ENCODE results near the gene EXO1.

EXO1 gene

DNA sequence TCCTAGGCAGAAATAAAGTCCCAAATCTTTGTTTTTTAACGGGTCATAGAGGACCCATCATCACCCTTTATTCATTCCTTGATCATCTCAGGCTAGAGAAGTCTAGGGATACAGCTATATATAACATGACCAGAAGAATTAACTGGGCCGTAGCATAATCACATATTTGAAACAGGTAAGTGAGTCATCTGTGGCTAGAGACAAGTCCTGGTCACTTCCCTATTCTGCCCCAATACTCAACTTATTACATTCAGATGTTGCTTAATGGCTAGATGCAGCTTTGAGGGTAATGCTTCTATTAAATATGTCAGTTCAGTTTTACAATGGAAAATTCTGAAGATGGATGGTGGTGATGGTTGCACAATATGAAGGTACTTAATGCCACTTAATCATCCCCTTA lies 47.0 kb downstream of the EXO1 start:
- DNase-seq, result no peak

GRCh38 chr1:241896670-241896962 lies 48.6 kb downstream of the EXO1 start:
- no peak for DNase-seq

- no peak for DNase-seq
Measured at GRCh38 chr1:241899210-241899609, 51.2 kb downstream of the EXO1 start.

DNA sequence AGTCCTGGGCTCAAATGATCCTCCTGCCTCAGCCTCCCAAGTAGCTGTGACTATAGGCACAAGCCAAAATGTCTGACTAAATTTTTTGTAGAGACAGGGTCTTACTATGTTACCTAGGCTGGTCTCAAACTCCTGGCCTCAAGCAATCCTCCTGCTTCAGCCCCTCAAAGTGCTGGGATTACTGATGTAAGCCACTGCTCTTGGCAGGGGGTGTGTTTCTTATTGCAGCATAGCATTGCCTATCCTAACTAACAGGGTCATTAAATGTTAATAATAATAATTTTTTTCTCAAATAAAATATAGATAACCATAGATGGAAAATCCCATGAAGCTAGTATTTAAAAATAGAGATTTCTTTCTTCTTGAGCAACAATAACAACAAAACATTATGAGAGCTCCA lies 52.4 kb downstream of the EXO1 start:
- DNase-seq, result no peak

- DNase-seq, result no peak
Measured at GRCh38 chr1:241902391-241903065, 54.5 kb downstream of the EXO1 start.

- DNase-seq, result no peak
Measured at GRCh38 chr1:241916196-241916595, 68.2 kb downstream of the EXO1 start.

GRCh38 chr1:241917487-241917886 lies 69.5 kb downstream of the EXO1 start:
- no peak for DNase-seq

DNA sequence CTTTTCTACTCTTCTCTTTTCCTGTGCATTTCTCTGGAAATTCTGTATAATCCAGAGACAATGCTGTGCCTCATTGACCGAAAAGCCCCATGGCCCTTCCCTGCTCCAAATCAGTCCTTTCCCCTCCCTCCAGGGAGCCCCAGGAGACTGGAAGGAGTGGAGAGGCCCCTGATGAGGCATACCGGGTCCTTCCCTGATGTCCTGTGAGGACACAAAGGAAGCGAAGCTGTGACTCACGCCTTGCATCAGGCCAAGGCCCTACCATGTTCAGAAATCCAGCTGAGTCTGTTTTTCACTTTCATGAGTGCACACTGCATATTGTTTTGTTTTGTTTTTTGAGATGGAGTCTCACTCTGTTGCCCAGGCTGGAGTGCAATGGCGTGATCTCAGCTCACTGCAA lies 70.9 kb downstream of the EXO1 start:
- DNase-seq, result no peak

DNA sequence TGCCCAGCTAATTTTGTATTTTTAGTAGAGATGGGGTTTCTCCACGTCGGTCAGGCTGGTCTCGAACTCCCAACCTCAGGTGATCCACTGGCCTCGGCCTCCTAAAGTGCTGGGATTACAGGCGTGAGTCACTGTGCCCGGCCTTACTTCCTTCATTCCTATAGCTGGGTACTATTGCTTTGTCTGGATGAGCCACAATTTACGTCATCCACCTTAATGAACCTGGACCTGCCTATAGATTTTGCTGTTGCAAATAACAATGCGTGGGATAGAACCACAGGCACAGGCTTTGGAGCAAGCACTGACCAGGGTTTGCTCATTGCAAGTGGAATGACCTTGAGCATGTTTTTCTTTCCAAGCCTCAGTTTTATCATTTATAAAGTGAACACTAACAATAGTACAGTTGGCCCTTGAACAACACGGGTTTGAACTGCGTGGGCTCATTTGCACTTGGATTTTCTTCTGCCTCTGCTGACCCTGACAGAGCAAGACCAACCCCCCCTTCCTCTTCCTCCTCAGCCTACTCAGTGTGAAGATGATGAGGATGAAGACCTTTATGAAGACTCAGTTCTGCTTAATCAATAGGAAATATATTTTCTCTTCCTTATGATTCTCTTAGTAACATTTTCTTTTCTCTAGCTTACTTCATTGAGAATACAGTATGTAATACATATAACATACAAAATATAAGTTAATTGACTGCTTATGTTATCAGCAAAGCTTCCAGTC lies 76.2 kb downstream of the EXO1 start:
- DNase-seq, result no peak

GRCh38 chr1:241926141-241926540 lies 78.1 kb downstream of the EXO1 start:
- no peak for DNase-seq

DNA sequence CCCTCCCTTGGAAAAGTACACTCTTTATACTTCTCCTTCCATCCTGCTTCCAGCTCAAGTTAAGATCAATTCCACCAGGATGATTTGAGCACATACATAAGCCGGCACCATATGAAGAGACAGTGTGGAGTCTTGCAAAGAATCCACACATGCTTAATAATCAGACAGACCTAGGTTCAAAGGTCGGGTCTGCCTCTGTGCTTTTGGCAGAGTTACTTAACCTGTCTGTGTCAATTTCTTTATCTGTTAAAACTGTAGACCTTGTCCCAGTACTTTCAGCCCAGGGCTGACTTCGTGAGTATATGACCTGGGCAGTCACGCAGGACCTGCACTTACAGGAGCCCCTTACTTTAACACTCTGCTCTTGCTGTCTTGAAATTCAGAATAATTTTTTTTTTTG lies 79.3 kb downstream of the EXO1 start:
- no peak for DNase-seq

DNA sequence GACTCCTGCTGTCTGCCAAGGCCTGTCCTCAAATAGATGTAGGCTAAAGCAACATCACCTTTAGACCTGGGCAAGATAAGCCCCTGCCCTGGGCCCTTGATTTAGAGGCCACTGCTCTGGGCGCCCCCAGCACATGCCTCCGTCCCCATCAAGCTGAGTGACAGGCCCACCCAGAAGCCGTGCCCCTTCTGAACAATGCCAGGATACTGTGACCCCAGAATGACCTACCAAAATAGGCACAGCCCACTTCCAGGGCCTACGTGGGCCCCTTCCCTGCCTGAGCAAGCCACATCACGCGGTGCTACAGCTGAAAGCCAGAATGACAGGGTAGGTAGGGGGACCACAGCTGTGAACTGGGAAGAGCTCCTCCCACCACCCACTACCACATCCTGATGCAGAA lies 84.8 kb downstream of the EXO1 start:
- no peak for DNase-seq

DNA sequence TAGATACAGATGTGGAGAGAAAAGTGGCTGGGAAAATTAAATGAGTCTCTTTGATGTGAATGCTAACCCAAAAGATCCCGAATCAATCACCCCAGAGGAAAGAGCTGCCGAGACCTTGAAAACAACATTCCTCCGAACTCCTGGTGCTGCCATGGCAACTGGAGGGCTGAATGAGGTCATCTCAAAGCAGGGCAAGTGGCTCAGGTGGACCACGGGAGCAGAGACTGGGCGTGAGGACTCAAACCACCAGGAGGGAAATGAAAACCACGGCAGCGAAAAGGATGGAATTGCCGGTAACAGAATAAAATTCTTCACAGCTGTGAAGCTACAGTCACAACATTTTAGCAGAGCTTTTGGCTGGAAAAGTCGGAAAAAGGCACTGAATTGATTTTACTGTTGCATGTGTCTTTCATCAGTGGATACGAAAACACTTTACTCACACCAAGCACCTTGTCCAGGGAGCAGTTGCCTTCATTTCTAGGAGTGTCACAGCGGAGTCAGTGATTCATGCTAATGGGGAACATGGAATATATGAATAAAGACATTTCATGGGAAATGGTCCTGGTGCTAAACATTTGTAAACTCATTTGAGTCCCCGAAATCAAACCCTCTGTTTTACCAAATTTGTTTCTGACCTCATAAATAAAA lies 86.3 kb downstream of the EXO1 start:
- no peak for DNase-seq

DNA sequence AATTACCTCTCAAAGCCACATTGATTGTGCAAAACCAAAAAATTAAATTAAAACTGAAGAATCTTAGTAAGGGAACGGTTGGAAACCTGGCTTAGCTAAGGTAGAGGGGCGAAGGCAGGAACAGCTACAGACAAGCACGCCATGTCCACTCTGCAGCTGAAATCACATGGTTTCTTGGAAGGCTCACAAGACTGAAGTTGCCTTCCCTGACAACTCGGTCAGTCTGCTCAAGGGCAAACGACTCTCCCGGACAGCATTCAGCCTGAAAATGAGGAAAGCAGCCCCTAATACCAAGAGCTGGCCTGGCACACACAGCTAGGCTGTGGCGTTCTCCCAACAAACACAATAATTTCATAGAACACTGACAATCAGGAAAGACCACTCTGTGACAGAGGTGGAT lies 86.9 kb downstream of the EXO1 start:
- no peak for DNase-seq

All from NCI-H2171 treated with DMSO at 0.1 percent for 48 hours (cell line).